Inferior parietal cortex (tissue), 1 donor: ENCODE measurements around the gene LARP1.
A peak's percentile ranks its signal among the peaks of the same experiment; 100 is the strongest.
"Not testable (repeated sequence)": the region's sequence is repeated elsewhere in the genome, so short reads cannot be mapped to it uniquely, and the experiment has no call there.

Source experiments
- DNase-seq: peaks from one replicate; pipeline ENCODE4 v3.0.0-alpha.2; 2016; ENCODE audit errors: extremely low spot score

Gene LARP1

GRCh38 chr5:154824070-154824469 is 68.9 kb downstream of the LARP1 start:
- DNase-seq = no peak

- no peak for DNase-seq
Observed at GRCh38 chr5:154829181-154829588, 74.0 kb downstream of the LARP1 start.

- no peak for DNase-seq
Observed at GRCh38 chr5:154829589-154830218, 74.5 kb downstream of the LARP1 start.

- no peak for DNase-seq
Observed at GRCh38 chr5:154830219-154830595, 75.0 kb downstream of the LARP1 start.

GRCh38 chr5:154830596-154830995 is 75.4 kb downstream of the LARP1 start:
- DNase-seq = no peak

GRCh38 chr5:154831451-154831850 is 76.3 kb downstream of the LARP1 start:
- DNase-seq = no peak

- not testable (repeated sequence) for DNase-seq
Observed at GRCh38 chr5:154832804-154833203, 77.6 kb downstream of the LARP1 start.

GRCh38 chr5:154834053-154834452 is 78.9 kb downstream of the LARP1 start:
- no peak for DNase-seq

- not testable (repeated sequence) for DNase-seq
Observed at GRCh38 chr5:154835701-154836052, 80.5 kb downstream of the LARP1 start.

GRCh38 chr5:154836225-154836624 is 81.0 kb downstream of the LARP1 start:
- no peak for DNase-seq

- DNase-seq = no peak
Observed at GRCh38 chr5:154837009-154837901, 82.1 kb downstream of the LARP1 start.

GRCh38 chr5:154840435-154841272 is 85.5 kb downstream of the LARP1 start:
- DNase-seq = no peak

- DNase-seq = no peak
Observed at GRCh38 chr5:154841273-154841661, 86.1 kb downstream of the LARP1 start.

- DNase-seq = no peak
Observed at GRCh38 chr5:154842689-154843530, 87.7 kb downstream of the LARP1 start.

- no peak for DNase-seq
Observed at GRCh38 chr5:154844809-154845208, 89.6 kb downstream of the LARP1 start.

- no peak for DNase-seq
Observed at GRCh38 chr5:154849264-154849785, 94.1 kb downstream of the LARP1 start.

- DNase-seq = peak; percentile 63
Observed at GRCh38 chr5:154849791-154850201, 94.6 kb downstream of the LARP1 start.

GRCh38 chr5:154850255-154851062 is 95.3 kb downstream of the LARP1 start, which contains the start of gene FAXDC2:
TSS of gene FAXDC2 (minus strand) at chr5:154850603. CDS start at chr5:154838178, 12,425 bp downstream.
- peak; percentile 80 for DNase-seq

GRCh38 chr5:154851351-154851750 is 96.2 kb downstream of the LARP1 start:
- DNase-seq = no peak
